K562 (cell line): ENCODE measurements around the gene NOP14. TPM values are rescaled to one million over a fixed set of nuclear protein-coding genes. Genes with fewer than 3 reads are reported as not detected.
A peak's percentile ranks its signal among the peaks of the same experiment; 100 is the strongest.

Experiments
- ATAC-seq: fragments of 200-7000 bp; cut with Tn5 transposase; 3 replicates; pipeline ENCODE4 v1.9.1; 2020; ENCODE audit warnings: moderate library complexity
- BruUV-seq: library from RNA; stranded (reverse); fragments of 400-500 nt; replicated peaks from 2 replicates; lab custom pipeline; 2021; lab: Mats Ljungman, UMichigan
- CTCF ChIA-PET: fragments of 300-600 bp; formaldehyde crosslinking; extraction: SDS; loops from one replicate; lab custom pipeline; 2021; ENCODE audit warnings: low intra/inter-chr PET ratio; lab: Yijun Ruan, JAX
- POLR2A ChIA-PET: fragments of 300-600, 350-650 bp; sonication (Branson Sonifier 250); formaldehyde crosslinking; extraction: SDS; loops from one replicate; lab custom pipeline; 2021; ENCODE audit warnings: antibody characterized with exemption, inconsistent platforms; lab: Yijun Ruan, JAX
- DNase-seq, 4 experiments: peaks; one replicate each; pipeline versions ENCODE4 v3.0.0 to v3.0.0-alpha.2; 2011 to 2018; ENCODE audit warnings: low spot score in 3 of 4, mixed read lengths in 3 of 4; ENCODE audit errors: extremely low read depth in 1 of 4
- FAIRE-seq: peaks from 2 replicates; lab custom pipeline; 2011; peaks lifted over from hg19 to GRCh38; lab: Jason Lieb, UNC
- H2AFZ ChIP-seq: 2 replicates; pipeline ENCODE4 v1.6.0; 2011; ENCODE audit warnings: low read depth, low read length, control low read depth, inconsistent platforms
- H3K27ac ChIP-seq: fragments of 200-600 bp; 3 replicates; pipeline ENCODE4 v1.8.0; 2011; ENCODE audit warnings: low read depth, mild to moderate bottlenecking, control low read depth, inconsistent platforms, low read length, moderate library complexity, mixed read lengths; ENCODE audit errors: extremely low read depth
- H3K27me3 ChIP-seq, 2 experiments: fragments of 300-600 bp in 1 of 2; 2 replicates in 1 of 2; 3 replicates in 1 of 2; pipeline versions ENCODE4 v1.6.0 to v1.8.0; 2011; ENCODE audit warnings: inconsistent platforms in 2 of 2, low read length in 2 of 2, mild to moderate bottlenecking in 1 of 2, mixed read lengths in 1 of 2, moderate library complexity in 1 of 2; ENCODE audit not compliant: control insufficient read depth in 2 of 2, insufficient read depth in 2 of 2
- H3K36me3 ChIP-seq: fragments of 300-600 bp; 3 replicates; pipeline ENCODE4 v1.8.0; 2011; ENCODE audit warnings: mild to moderate bottlenecking, low read length, inconsistent platforms; ENCODE audit not compliant: control insufficient read depth, insufficient read depth
- H3K4me1 ChIP-seq, 2 experiments: fragments of 200-600 bp in 1 of 2; replicated peaks in 1 of 2; 2 replicates in 1 of 2; 3 replicates in 1 of 2; pipeline versions ENCODE4 v1.5.1 to v1.8.0; 2011; ENCODE audit warnings: inconsistent platforms in 2 of 2, low read length in 2 of 2, mild to moderate bottlenecking in 1 of 2, mixed read lengths in 1 of 2, moderate library complexity in 1 of 2; ENCODE audit not compliant: control insufficient read depth in 2 of 2, insufficient read depth in 2 of 2
- H3K4me2 ChIP-seq: 2 replicates; pipeline ENCODE4 v1.6.1; 2011; ENCODE audit warnings: low read length, control low read depth, inconsistent platforms, mixed read lengths; ENCODE audit not compliant: insufficient read depth
- H3K4me3 ChIP-seq: fragments of 200-600 bp; sonication (generic), shearing (Covaris generic); 2 replicates; pipeline ENCODE4 v1.5.1; 2016; ENCODE audit warnings: control low read depth, inconsistent platforms
- H3K79me2 ChIP-seq: fragments of 200-600 bp; 3 replicates; pipeline ENCODE4 v1.8.0; 2011; ENCODE audit warnings: low read length, inconsistent platforms; ENCODE audit not compliant: control insufficient read depth, insufficient read depth
- H3K9ac ChIP-seq, 2 experiments: 2 replicates each; pipeline versions ENCODE4 v1.6.0 to v1.6.1; 2011; ENCODE audit warnings: low read depth in 2 of 2, low read length in 2 of 2, control low read depth in 1 of 2, inconsistent platforms in 1 of 2, mild to moderate bottlenecking in 1 of 2, mixed read lengths in 1 of 2; ENCODE audit not compliant: insufficient read depth in 1 of 2
- H3K9me1 ChIP-seq: one replicate; pipeline ENCODE4 v1.6.0; 2011; ENCODE audit warnings: inconsistent platforms, mild to moderate bottlenecking, low read length, moderate library complexity; ENCODE audit not compliant: control insufficient read depth, insufficient read depth
- H3K9me3 ChIP-seq: replicated peaks from 2 replicates; pipeline ENCODE4 v1.5.1; 2011; ENCODE audit warnings: low read depth, low read length, inconsistent platforms; ENCODE audit not compliant: control insufficient read depth, insufficient read depth
- H4K20me1 ChIP-seq: replicated peaks from 2 replicates; pipeline ENCODE4 v1.6.1; 2011; ENCODE audit warnings: low read length, inconsistent platforms, mixed read lengths; ENCODE audit not compliant: control insufficient read depth, insufficient read depth
- BACH1 ChIP-seq: fragments of 200-800 bp; sonication (Bioruptor generic); IDR thresholded peaks from 2 replicates; pipeline ENCODE4 v1.6.1; 2016; ENCODE audit warnings: missing genetic modification characterization, missing compliant biosample characterization
- CBFA2T2 ChIP-seq: fragments of 450-650 bp; conservative IDR thresholded peaks from 2 replicates; pipeline ENCODE4 v1.6.1; 2017; ENCODE audit warnings: mild to moderate bottlenecking
- CBX1 ChIP-seq: sonication (generic); IDR thresholded peaks from 2 replicates; pipeline ENCODE4 v1.6.1; 2016; ENCODE audit warnings: antibody characterized with exemption, low read depth, mild to moderate bottlenecking
- CXXC5 ChIP-seq: fragments of 250-450 bp; sonication (Bioruptor Pico); IDR thresholded peaks from 2 replicates; pipeline ENCODE4 v1.8.0; 2022; ENCODE audit warnings: inconsistent platforms, mild to moderate bottlenecking, moderate library complexity
- KLF1 ChIP-seq: fragments of 450-650 bp; IDR thresholded peaks from 2 replicates; pipeline ENCODE4 v1.6.1; 2016; ENCODE audit warnings: missing genetic modification characterization, missing compliant biosample characterization
- PHB2 ChIP-seq: fragments of 450-650 bp; IDR thresholded peaks from 2 replicates; pipeline ENCODE4 v1.6.1; 2017; ENCODE audit warnings: low read depth
- PTTG1 ChIP-seq: fragments of 450-650 bp; IDR thresholded peaks from 2 replicates; pipeline ENCODE4 v1.6.1; 2016; ENCODE audit warnings: low read depth, mild to moderate bottlenecking, missing genetic modification characterization, missing compliant biosample characterization
- RFX1 ChIP-seq: fragments of 450-650 bp; IDR thresholded peaks from 2 replicates; pipeline ENCODE4 v1.6.1; 2016; ENCODE audit warnings: mild to moderate bottlenecking, moderate library complexity
- SOX6 ChIP-seq: fragments of 450-650 bp; IDR thresholded peaks from 2 replicates; pipeline ENCODE4 v1.6.1; 2014; ENCODE audit warnings: mild to moderate bottlenecking
- TEAD2 ChIP-seq: fragments of 450-650 bp; IDR thresholded peaks from 2 replicates; pipeline ENCODE4 v1.6.1; 2016; ENCODE audit warnings: missing genetic modification characterization, control low read depth, missing compliant biosample characterization
- TSC22D4 ChIP-seq: fragments of 450-650 bp; IDR thresholded peaks from 2 replicates; pipeline ENCODE4 v1.6.1; 2016; ENCODE audit warnings: missing genetic modification characterization, missing biosample characterization, control low read depth
- ZBTB17 ChIP-seq: fragments of 450-650 bp; formaldehyde crosslinking; IDR thresholded peaks from 2 replicates; pipeline ENCODE4 v1.4.0; 2020; ENCODE audit warnings: mild to moderate bottlenecking
- ZNF124 ChIP-seq: sonication (generic); formaldehyde crosslinking; IDR thresholded peaks from 2 replicates; pipeline ENCODE4 v1.8.1; 2022; ENCODE audit warnings: missing genetic modification reagents
- ZNF175 ChIP-seq: fragments of 200-800 bp; sonication (Bioruptor generic); IDR thresholded peaks from 2 replicates; pipeline ENCODE4 v1.6.1; 2016; ENCODE audit warnings: low read depth, mild to moderate bottlenecking, missing genetic modification characterization, missing compliant biosample characterization
- ZNF445 ChIP-seq: fragments of 250-450 bp; sonication (Bioruptor Pico); IDR thresholded peaks from 2 replicates; pipeline ENCODE4 v1.4.0; 2020; ENCODE audit warnings: low read depth, mild to moderate bottlenecking, moderate library complexity
- ZNF764 ChIP-seq: fragments of 250-450 bp; sonication (Bioruptor Pico); IDR thresholded peaks from 2 replicates; pipeline ENCODE4 v1.4.0; 2020; ENCODE audit warnings: low read depth, mild to moderate bottlenecking, moderate library complexity
- WGBS: fragments of 100-300 bp; shearing (Covaris generic); methylation state at CpG from one replicate; pipeline ENCODE4 v1.1.6; 2016; ENCODE audit warnings: low coverage, mixed read lengths; ENCODE audit not compliant: insufficient coverage; ENCODE audit errors: missing lambda C conversion rate; 5-methylcytosine and 5-hydroxymethylcytosine counted together
- in situ Hi-C: fragments of 300-500 bp; cut with MboI; formaldehyde crosslinking; loops from 4 replicates; pipeline ENCODE4 v1.15.0; 2018; ENCODE audit warnings: inconsistent platforms, mixed read lengths
- intact Hi-C: fragments of 100-400 bp; cut with micrococcal nuclease; formaldehyde crosslinking; loops from 2 replicates; pipeline ENCODE4 v1.14.2; 2022
- polyA plus RNA-seq, 8 experiments: library from polyadenylated mRNA; depleted of rRNA in 4 of 8; stranded (reverse) in 5 of 8; unstranded in 3 of 8; fragments of >200 nt; fragmentation: Nextera tagmentation in 2 of 8; fragmentation: Illumina TruSeq in 1 of 8; extraction: Ambion mirVana in 2 of 8; extraction: Trizol in 1 of 8; gene quantifications; 2 replicates each; pipeline versions ENCODE4 v1.2.1 to v1.2.3, GENCODE V29; 2011 to 2014; ENCODE audit warnings: inconsistent platforms in 1 of 8, missing spikeins in 1 of 8
- total RNA-seq, 7 experiments: library from RNA; depleted of rRNA in 6 of 7; stranded (reverse); fragments of >200 nt in 6 of 7; fragmentation: Illumina TruSeq in 2 of 7; extraction: Trizol in 2 of 7; gene quantifications; 2 replicates each; pipeline versions ENCODE4 v1.2.1 to v1.2.3, GENCODE V29; 2011 to 2021; ENCODE audit warnings: low replicate concordance in 1 of 7
- TF ChIP-seq, protein P1 (sequence below): IDR thresholded peaks from 3 replicates; pipeline ENCODE4 v1.6.1; 2011; ENCODE audit warnings: borderline replicate concordance, mild to moderate bottlenecking; ENCODE audit not compliant: insufficient read length, insufficient read depth

NOP14 gene
- total and polyA plus RNA-seq, 9 of the 15 experiments (the other 6 are each of a cell fraction or from before 2014, with no cell fraction given) = 12.7 to 76.0 (median 50.9) TPM

DNA sequence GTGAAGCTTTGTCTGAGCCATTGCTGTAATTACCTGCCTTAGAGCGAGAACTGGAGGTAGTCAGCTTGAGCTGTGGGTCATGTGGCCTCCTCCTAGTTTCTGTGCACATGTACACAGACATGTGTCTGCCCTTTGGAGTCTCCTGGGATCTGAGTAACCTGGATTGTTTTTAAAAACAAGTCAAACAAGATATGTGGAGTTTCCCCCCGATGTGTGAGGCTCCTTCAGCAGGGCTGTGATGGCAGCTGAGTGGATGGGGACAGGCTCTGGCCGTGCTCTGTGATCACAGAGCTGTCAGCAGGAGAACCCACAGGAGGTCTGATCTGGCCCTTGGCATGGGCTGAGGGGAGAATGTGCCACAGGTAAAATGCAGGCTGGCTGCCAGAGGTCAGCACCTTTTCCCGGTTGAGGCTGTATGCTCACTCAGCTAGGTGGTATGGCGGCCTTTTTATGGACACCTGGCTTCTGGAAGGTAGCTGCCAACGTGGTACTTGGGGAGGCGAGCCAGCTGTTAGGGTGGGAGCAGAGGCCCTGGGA lies 38.4 kb downstream of the NOP14 start:
- FAIRE-seq (no peak), DNase-seq (no peak), ATAC-seq (no peak)
- Histone ChIP-seq H3K4me1 (peaks cover 0 to 6% of the 10 kb centered on the region in 2 experiments; a peak in 1 of 5 replicates), H3K9me3 (no peaks in the 10 kb centered on the region), H3K4me2 (no peak overlapping the region), H3K27ac (no peak overlapping the region), H3K9me1 (no peaks in the 10 kb centered on the region), H3K36me3 (peaks cover 63% of the 10 kb centered on the region; the same call in 2 of the 3 replicates), H2AFZ (no peak overlapping the region), H3K27me3 (no peaks in the 10 kb centered on the region), H3K4me3 (no peak overlapping the region), H4K20me1 (0 out of 2 replicates have a peak, but pooled peaks cover 8% of the 10 kb centered on the region), H3K9ac (peak overlapping the region in 1 of 2 experiments; percentile 81; a peak in 2 of 4 replicates), H3K79me2 (no peaks in the 10 kb centered on the region)
- intact Hi-C loops = no loop called here
- TF ChIP-seq RFX1 (no peak), TEAD2 (no peak), ZNF175 (CRISPR knock-in tag) (no peak), TSC22D4 (no peak), CXXC5 (CRISPR knock-in tag) (no peak), CBFA2T2 (no peak), ZNF445 (CRISPR knock-in tag) (no peak), ZNF124 (no peak), PHB2 (no peak), SOX6 (no peak), CBX1 (no peak), KLF1 (tag) (no peak), BACH1 (tag) (no peak), ZBTB17 (CRISPR knock-in tag) (no peak), ZNF764 (CRISPR knock-in tag) (no peak), PTTG1 (tag) (no peak)
- TF ChIP-seq, protein P1, sequence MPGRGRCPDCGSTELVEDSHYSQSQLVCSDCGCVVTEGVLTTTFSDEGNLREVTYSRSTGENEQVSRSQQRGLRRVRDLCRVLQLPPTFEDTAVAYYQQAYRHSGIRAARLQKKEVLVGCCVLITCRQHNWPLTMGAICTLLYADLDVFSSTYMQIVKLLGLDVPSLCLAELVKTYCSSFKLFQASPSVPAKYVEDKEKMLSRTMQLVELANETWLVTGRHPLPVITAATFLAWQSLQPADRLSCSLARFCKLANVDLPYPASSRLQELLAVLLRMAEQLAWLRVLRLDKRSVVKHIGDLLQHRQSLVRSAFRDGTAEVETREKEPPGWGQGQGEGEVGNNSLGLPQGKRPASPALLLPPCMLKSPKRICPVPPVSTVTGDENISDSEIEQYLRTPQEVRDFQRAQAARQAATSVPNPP = no peak
- ChIA-PET POLR2A (interaction anchor here (0.7 kb wide), 1 partner anchor 96 kb away, joined by 3 read pairs; no protein-coding TSS in a partner anchor), CTCF (no interaction called here)
- BruUV-seq = no TSS peak
- 89% methylated on average over 7 of the region's 7 CpGs for WGBS
- in situ Hi-C loops = no loop called here
